RKO (cell line): ENCODE measurements around the gene ADGRE1.

Experiments
- DNase-seq: peaks from one replicate; pipeline ENCODE4 v3.0.0-alpha.2; 2016; ENCODE audit warnings: low spot score

The ADGRE1 gene

GRCh38 chr19:6877766-6878165, 9.6 kb upstream of the ADGRE1 start:
- no peak for DNase-seq

- DNase-seq, result no peak
These were observed 992 bp upstream of the ADGRE1 start for GRCh38 chr19:6886277-6886897.

- DNase-seq, result no peak
These were observed 1.6 kb downstream of the ADGRE1 start for GRCh38 chr19:6888967-6889366.

- DNase-seq, result no peak
These were observed 3.1 kb downstream of the ADGRE1 start for GRCh38 chr19:6890401-6890913.

DNA sequence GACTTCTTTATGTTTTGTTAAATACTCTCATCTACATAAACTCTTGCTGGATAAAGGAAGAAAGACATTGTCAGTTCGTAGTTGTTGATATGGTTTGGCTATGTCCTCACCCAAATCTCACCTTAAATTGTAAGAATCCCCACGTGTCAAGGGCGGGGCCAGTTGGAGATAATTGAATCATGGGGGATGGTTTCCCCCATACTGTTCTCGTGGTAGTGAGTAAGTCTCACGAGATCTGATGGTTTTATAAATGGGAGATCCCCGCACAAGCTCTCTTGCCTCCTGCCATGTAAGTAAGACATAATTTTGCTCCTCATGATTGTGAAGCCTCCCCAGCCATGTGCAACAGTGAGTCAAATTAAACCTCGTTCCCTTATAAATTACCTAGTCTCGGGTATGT, 3.6 kb downstream of the ADGRE1 start:
- no peak for DNase-seq

DNA sequence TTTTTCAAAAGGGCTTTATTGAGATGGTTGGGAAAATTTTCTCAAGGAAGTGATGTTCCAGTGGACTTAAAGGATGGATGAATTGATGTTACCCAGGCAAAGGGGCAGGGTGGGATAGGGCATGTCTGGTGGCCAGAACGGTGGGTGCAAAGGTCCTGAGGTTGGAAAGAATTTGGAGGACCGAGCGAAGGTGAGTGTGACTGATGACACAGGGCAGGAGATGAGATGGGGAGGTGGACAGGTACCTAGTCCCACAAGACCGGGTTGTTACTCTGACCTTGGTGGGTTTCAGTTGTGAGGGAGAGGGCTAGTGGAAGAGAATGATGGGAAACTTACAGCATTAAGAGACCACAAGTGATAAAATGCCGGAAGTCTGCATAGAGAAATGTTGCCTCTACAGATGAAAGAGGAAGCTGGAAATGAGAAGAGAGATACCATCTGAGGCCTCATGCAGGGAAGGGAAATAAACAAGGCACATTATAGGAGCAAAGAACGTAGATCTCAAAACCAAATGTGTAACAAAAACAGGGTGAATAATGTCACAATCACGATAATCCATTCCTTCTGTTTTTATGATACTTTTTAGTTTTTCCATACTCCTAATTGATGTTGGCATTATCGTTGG, 4.5 kb downstream of the ADGRE1 start:
- no peak for DNase-seq

- DNase-seq, result no peak
These were observed 6.9 kb downstream of the ADGRE1 start for GRCh38 chr19:6894313-6894712.

DNA sequence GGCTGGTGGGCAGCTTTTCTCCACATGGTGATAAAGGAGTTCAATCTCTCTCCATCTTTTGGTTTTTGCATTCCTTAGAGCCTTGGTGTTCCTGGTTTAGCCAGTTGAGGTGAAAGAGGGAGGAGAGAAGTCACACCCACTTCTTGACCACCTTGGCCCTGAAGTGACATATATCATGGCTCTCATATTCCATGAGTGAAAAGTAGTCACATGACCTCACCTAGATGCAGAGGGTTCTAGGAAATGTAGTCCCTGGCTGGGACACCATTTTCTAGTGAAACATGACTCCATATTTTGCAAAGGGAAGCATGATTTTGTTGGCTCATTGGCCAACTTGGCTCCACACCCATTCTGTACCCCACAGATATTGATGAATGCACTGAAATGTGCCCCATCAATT, 16.1 kb downstream of the ADGRE1 start:
- no peak for DNase-seq

GRCh38 chr19:6906559-6907060, 19.2 kb downstream of the ADGRE1 start:
- DNase-seq, result no peak

GRCh38 chr19:6911523-6911922, 24.1 kb downstream of the ADGRE1 start:
- no peak for DNase-seq

DNA sequence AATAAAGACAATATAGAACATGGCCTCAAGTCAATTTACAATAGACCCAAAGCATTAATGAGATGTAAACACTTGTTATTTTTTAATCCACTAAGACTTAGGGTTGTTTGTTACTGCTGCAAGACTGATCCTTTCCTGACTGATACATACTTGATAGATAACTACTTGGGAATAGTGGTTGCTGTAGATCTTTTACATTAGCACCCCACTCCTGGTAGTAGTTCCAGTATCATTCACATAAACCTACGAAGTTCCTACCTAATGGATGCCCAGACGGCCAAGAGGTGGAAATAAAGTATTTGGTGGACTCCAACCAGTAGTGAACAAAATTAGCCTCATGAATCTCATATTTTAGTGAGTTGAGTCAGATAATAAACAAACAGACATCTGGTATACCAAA, 26.9 kb downstream of the ADGRE1 start:
- DNase-seq, result no peak

- no peak for DNase-seq
These were observed 29.6 kb downstream of the ADGRE1 start for GRCh38 chr19:6916952-6917351.

DNA sequence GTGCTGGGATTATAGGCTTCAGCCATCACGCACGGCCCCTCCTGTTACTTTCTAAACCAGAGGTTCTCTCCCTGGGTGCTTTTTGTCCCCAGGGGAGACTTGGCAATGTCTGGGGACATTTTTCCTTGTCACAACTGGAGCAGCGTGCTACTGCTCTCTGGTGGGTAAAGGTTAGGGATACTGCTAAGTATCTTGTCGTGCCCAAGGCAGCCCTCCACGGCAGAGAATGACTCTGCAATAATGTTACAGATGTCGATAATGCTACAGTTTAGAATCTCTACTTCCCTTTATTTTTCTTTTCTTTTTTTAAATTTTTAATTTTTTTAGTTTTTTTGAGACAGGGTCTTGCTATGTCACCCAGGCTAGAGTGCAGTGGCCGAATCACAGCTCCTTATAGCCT, 38.0 kb downstream of the ADGRE1 start:
- DNase-seq, result no peak

DNA sequence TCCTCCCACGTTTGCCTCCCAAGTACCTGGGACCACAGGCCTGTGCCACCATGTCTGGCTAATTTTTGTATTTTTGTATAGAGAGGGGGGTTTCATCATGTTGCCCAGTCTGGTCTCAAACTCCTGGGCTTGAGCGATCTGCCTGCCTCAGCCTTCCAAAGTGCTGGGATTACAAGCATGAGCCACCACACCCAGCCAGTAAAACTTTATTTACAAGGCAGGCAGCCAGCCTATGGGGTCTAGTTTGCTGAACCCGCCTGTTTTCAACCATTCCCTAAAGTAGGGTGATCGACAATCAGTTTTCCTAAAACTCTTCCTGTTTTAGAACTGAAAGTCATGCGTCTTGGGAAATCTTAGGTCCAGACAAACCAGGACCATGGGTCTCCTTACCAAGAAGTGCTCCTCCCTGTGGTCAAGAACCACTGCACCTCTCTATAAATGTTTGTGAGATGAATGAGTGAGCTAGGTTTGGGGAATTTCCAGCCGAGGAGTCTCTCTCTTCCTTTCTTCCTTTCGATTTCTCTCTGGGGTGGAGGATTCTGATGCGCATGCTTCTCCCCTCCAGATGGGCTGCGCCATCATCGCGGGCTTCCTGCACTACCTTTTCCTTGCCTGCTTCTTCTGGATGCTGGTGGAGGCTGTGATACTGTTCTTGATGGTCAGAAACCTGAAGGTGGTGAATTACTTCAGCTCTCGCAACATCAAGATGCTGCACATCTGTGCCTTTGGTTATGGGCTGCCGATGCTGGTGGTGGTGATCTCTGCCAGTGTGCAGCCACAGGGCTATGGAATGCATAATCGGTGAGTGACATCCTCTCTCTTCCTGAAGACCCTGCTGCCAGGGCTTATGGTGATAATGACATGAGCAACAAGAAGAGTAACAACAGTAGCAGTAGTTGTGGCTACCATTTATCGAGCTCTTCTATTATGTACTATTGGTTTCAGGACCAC, 38.7 kb downstream of the ADGRE1 start:
- DNase-seq, result no peak

- no peak for DNase-seq
These were observed 42.8 kb downstream of the ADGRE1 start for GRCh38 chr19:6930190-6930589.

DNA sequence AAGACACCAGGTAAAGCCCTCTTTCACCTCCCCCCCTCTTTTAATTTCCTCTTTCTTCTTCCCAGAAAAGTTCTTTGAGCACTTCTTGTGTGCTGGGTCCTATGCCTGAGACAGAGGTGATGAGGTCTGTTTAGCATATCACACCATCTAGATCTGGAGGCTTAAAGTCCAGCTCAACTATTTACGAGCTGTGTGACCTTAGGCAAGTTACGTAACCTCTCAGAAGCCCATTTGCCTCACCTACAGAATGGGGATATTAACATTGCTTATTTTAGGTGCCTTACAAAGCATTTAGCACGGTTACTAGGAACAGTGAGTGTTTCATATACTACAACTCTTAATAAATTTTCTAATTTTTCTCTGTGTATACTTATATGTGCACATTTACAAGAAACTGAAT, 47.7 kb downstream of the ADGRE1 start:
- DNase-seq, result no peak

DNA sequence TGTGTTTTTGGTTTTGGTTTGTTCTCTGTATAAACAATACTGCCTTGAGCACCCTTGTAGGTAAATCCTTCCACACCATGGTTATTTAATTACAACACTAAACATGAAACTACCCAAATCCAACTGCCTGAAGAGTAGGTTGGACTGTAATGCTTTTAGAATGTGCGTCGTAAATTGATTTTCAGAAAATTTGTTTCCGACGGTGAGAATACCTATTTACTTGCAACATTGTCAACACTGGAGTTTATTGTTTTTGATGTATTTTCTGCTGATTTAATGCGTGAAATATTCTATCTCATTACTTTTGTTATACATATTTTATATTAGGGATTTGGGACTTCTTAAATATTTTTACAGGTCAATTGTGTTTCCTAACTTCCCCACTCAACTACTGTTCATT, 48.2 kb downstream of the ADGRE1 start:
- no peak for DNase-seq

GRCh38 chr19:6945733-6946132, 58.4 kb downstream of the ADGRE1 start:
- no peak for DNase-seq

GRCh38 chr19:6947745-6948144, 60.4 kb downstream of the ADGRE1 start:
- DNase-seq, result peak; percentile 96

DNA sequence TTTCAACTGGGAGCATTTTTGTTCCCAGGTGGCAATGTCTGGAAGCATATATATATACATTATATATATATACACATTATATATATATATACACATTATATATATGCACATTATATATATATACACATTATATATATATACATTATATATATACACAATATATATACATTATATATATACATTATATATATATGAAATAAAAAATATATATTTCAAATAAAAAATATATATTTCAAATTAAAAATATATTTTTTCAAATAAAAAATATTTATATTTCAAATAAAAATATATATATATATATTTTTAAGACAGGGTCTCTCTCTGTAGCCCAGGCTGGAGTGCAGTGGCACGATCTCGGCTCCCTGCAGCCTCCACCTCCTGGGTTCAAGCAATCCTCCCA, 61.5 kb downstream of the ADGRE1 start:
- no peak for DNase-seq

GRCh38 chr19:6952956-6953355, 65.6 kb downstream of the ADGRE1 start:
- no peak for DNase-seq

DNA sequence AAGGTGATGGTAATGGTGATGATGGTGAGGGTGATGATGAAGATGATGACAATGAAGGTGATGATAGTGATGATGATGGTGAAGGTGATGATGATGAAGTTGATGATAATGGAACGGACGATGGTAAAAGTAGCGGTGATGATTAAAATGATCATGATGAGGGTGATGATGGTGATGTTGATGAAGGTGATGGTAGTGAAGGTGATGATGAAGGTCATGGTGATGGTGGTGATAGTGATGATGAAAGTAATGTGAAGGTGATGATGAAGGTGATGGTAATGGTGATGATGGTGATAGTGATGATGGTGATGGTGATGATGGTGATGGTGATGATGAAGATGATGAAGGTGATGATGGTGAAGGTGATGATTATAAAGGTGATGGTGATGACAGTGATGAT, 67.7 kb downstream of the ADGRE1 start:
- DNase-seq, result no peak

GRCh38 chr19:6956573-6956972, 69.2 kb downstream of the ADGRE1 start:
- no peak for DNase-seq
